ENCODE measurements around the gene ANGPT4.

- TF ChIP-seq, protein P1, sequence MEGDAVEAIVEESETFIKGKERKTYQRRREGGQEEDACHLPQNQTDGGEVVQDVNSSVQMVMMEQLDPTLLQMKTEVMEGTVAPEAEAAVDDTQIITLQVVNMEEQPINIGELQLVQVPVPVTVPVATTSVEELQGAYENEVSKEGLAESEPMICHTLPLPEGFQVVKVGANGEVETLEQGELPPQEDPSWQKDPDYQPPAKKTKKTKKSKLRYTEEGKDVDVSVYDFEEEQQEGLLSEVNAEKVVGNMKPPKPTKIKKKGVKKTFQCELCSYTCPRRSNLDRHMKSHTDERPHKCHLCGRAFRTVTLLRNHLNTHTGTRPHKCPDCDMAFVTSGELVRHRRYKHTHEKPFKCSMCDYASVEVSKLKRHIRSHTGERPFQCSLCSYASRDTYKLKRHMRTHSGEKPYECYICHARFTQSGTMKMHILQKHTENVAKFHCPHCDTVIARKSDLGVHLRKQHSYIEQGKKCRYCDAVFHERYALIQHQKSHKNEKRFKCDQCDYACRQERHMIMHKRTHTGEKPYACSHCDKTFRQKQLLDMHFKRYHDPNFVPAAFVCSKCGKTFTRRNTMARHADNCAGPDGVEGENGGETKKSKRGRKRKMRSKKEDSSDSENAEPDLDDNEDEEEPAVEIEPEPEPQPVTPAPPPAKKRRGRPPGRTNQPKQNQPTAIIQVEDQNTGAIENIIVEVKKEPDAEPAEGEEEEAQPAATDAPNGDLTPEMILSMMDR (IDR thresholded peaks at IDR 0.05; ENCODE audit: low read depth, low read length), result no peak
- TF ChIP-seq EZH2phosphoT487 (IDR thresholded peaks at IDR 0.05; ENCODE audit: low read depth), result no peak
These were observed 44.0 kb upstream of the ANGPT4 start for GRCh38 chr20:959996-960615.
